Measurements from ENCODE around the gene NIN.

Gene NIN

GRCh38 chr14:50830932-50831725 lies at the start of gene NIN:
Gene NIN (minus strand): TSS chr14:50831162. CDS start chr14:50822056, 9,106 bp downstream.
- DNase-seq (ENCODE audit: low read depth), result no peak

- DNase-seq (ENCODE audit: low read depth), result no peak
These were observed 44.6 kb upstream of the NIN start for GRCh38 chr14:50875359-50876070.

- no peak for DNase-seq (ENCODE audit: low read depth)
These were observed 43.8 kb upstream of the NIN start for GRCh38 chr14:50874757-50875156.

- no peak for DNase-seq (ENCODE audit: low read depth)
These were observed 41.2 kb upstream of the NIN start, which contains the start of gene ABHD12B for GRCh38 chr14:50871914-50872732. Gene ABHD12B (plus strand): TSS chr14:50872053. CDS start chr14:50872175, 122 bp downstream.

- no peak for DNase-seq (ENCODE audit: low read depth)
These were observed 40.3 kb upstream of the NIN start for GRCh38 chr14:50871228-50871627.

- no peak for DNase-seq (ENCODE audit: low read depth)
These were observed 34.6 kb upstream of the NIN start for GRCh38 chr14:50865391-50866076.

- no peak for DNase-seq (ENCODE audit: low read depth)
These were observed 34.0 kb upstream of the NIN start for GRCh38 chr14:50864946-50865345.

GRCh38 chr14:50864237-50864636 lies 33.3 kb upstream of the NIN start:
- no peak for DNase-seq (ENCODE audit: low read depth)

- DNase-seq (ENCODE audit: low read depth), result no peak
These were observed 31.1 kb upstream of the NIN start for GRCh38 chr14:50862036-50862570.

GRCh38 chr14:50860478-50861086 lies 29.6 kb upstream of the NIN start:
- DNase-seq (ENCODE audit: low read depth), result peak; percentile 78

GRCh38 chr14:50859296-50859624 lies 28.3 kb upstream of the NIN start:
- no peak for DNase-seq (ENCODE audit: low read depth)

GRCh38 chr14:50856660-50857059 lies 25.7 kb upstream of the NIN start:
- no peak for DNase-seq (ENCODE audit: low read depth)

- no peak for DNase-seq (ENCODE audit: low read depth)
These were observed 24.6 kb upstream of the NIN start for GRCh38 chr14:50855558-50855957.

- DNase-seq (ENCODE audit: low read depth), result no peak
These were observed 23.6 kb upstream of the NIN start for GRCh38 chr14:50854521-50854920.

GRCh38 chr14:50853891-50854290 lies 22.9 kb upstream of the NIN start:
- no peak for DNase-seq (ENCODE audit: low read depth)

GRCh38 chr14:50846226-50846880 lies 15.4 kb upstream of the NIN start:
- no peak for DNase-seq (ENCODE audit: low read depth)

- DNase-seq (ENCODE audit: low read depth), result no peak
These were observed 14.2 kb upstream of the NIN start for GRCh38 chr14:50845166-50845565.

GRCh38 chr14:50844391-50844790 lies 13.4 kb upstream of the NIN start:
- DNase-seq (ENCODE audit: low read depth), result no peak

- DNase-seq (ENCODE audit: low read depth), result no peak
These were observed 8.7 kb upstream of the NIN start for GRCh38 chr14:50839691-50840090.

- DNase-seq (ENCODE audit: low read depth), result no peak
These were observed 8.1 kb upstream of the NIN start for GRCh38 chr14:50839048-50839447.

Measured in fibroblast of the conjunctiva (primary cell).